Subcutaneous abdominal adipose tissue (tissue), 5 donors: ENCODE data around the gene GPI.
A peak's percentile ranks its signal among the peaks of the same experiment; 100 is the strongest.
"Not testable (repeated sequence)": the region's sequence is repeated elsewhere in the genome, so short reads cannot be mapped to it uniquely, and the experiment has no call there.

Experiments
- H3K27ac ChIP-seq: one replicate; pipeline ENCODE4 v1.7.0; 2013; ENCODE audit warnings: low read depth, mild to moderate bottlenecking, inconsistent platforms, low read length, moderate library complexity
- H3K27me3 ChIP-seq, 5 donors: one replicate each; pipeline ENCODE4 v1.7.0; 2013; ENCODE audit warnings: low read length in 5 of 5, inconsistent platforms in 1 of 5; ENCODE audit not compliant: control insufficient read depth in 5 of 5, insufficient read depth in 4 of 5
- H3K36me3 ChIP-seq, 5 donors: one replicate each; pipeline ENCODE4 v1.7.0; 2013; ENCODE audit warnings: low read length in 5 of 5; ENCODE audit not compliant: control insufficient read depth in 5 of 5, insufficient read depth in 5 of 5
- H3K4me1 ChIP-seq, 5 donors: one replicate each; pipeline ENCODE4 v1.7.0; 2013; ENCODE audit warnings: low read length in 5 of 5, mild to moderate bottlenecking in 3 of 5, moderate library complexity in 1 of 5; ENCODE audit not compliant: control insufficient read depth in 5 of 5, insufficient read depth in 5 of 5
- H3K4me3 ChIP-seq, 5 donors: one replicate each; pipeline ENCODE4 v1.7.0; 2013; ENCODE audit warnings: low read length in 5 of 5, low read depth in 1 of 5
- H3K9ac ChIP-seq, 5 donors: one replicate each; pipeline ENCODE4 v1.7.0; 2013; ENCODE audit warnings: low read length in 5 of 5, mild to moderate bottlenecking in 4 of 5, moderate library complexity in 3 of 5
- H3K9me3 ChIP-seq, 5 donors: one replicate each; pipeline ENCODE4 v1.7.0; 2013; ENCODE audit warnings: low read length in 5 of 5; ENCODE audit not compliant: control insufficient read depth in 5 of 5
- donor health status: healthy.
- donor health status: healthy.
- donor health status: healthy.
- donor health status: healthy.
- donor health status: healthy.

GPI gene

GRCh38 chr19:34365463-34366401 lies 736 bp downstream of the GPI start:
- peak overlapping the region; percentile 82 for H3K27ac ChIP-seq
- no peaks in the 10 kb centered on the region for H3K9me3 ChIP-seq
- peak overlapping the region; percentile 83 to 95 (median 91) for H3K4me3 ChIP-seq
- H3K36me3 ChIP-seq, result peaks cover 0 to 34% (median 28%) of the 10 kb centered on the region in 5 donors
- peak overlapping the region; percentile 56 to 90 (median 79) for H3K9ac ChIP-seq
- H3K27me3 ChIP-seq, result no peaks in the 10 kb centered on the region
- H3K4me1 ChIP-seq, result peaks cover 9 to 55% (median 39%) of the 10 kb centered on the region in 5 donors

GRCh38 chr19:34366738-34367623 lies 2.0 kb downstream of the GPI start:
- Histone ChIP-seq H3K36me3 (peaks cover 2 to 44% (median 35%) of the 10 kb centered on the region in 5 donors), H3K9me3 (no peaks in the 10 kb centered on the region), H3K27ac (peak overlapping the region; percentile 82), H3K9ac (peak overlapping the region in 3 of 5 donors; percentile 77 to 82 (median 79)), H3K4me3 (peak overlapping the region; percentile 83 to 95 (median 91)), H3K27me3 (no peaks in the 10 kb centered on the region), H3K4me1 (peaks cover 9 to 60% (median 41%) of the 10 kb centered on the region in 5 donors)

- peak overlapping the region in 3 of 5 donors; percentile 8 to 87 (median 83) for H3K4me3 ChIP-seq
- H3K27ac ChIP-seq, result peak overlapping the region; percentile 38
- H3K9ac ChIP-seq, result peak overlapping the region in 1 of 5 donors; percentile 28
- no peaks in the 10 kb centered on the region for H3K9me3 ChIP-seq
- peaks cover 2 to 48% (median 35%) of the 10 kb centered on the region in 5 donors for H3K36me3 ChIP-seq
- no peaks in the 10 kb centered on the region for H3K27me3 ChIP-seq
- peaks cover 9 to 60% (median 41%) of the 10 kb centered on the region in 5 donors for H3K4me1 ChIP-seq
Measured at GRCh38 chr19:34367624-34367957, 2.6 kb downstream of the GPI start.

- Histone ChIP-seq H3K9me3 (no peaks in the 10 kb centered on the region), H3K27ac (no peak overlapping the region), H3K27me3 (no peaks in the 10 kb centered on the region), H3K4me3 (no peak overlapping the region), H3K36me3 (peaks cover 2 to 48% (median 35%) of the 10 kb centered on the region in 5 donors), H3K4me1 (peaks cover 9 to 60% (median 41%) of the 10 kb centered on the region in 5 donors), H3K9ac (peak overlapping the region in 1 of 5 donors; percentile 13)
Measured at GRCh38 chr19:34368338-34368737, 3.3 kb downstream of the GPI start.

GRCh38 chr19:34369166-34369565 lies 4.2 kb downstream of the GPI start:
- not testable (repeated sequence) for H3K27ac ChIP-seq, H3K27me3 ChIP-seq, H3K4me3 ChIP-seq, H3K9me3 ChIP-seq, H3K9ac ChIP-seq
- peaks cover 9 to 60% (median 41%) of the 10 kb centered on the region in 5 donors for H3K4me1 ChIP-seq
- peaks cover 2 to 53% (median 40%) of the 10 kb centered on the region in 5 donors for H3K36me3 ChIP-seq

GRCh38 chr19:34370117-34370516 lies 5.1 kb downstream of the GPI start:
- Histone ChIP-seq H3K9me3 (no peaks in the 10 kb centered on the region), H3K4me3 (no peak overlapping the region), H3K9ac (no peak overlapping the region), H3K27me3 (no peaks in the 10 kb centered on the region), H3K27ac (no peak overlapping the region), H3K36me3 (peaks cover 2 to 60% (median 47%) of the 10 kb centered on the region in 5 donors), H3K4me1 (peaks cover 9 to 58% (median 36%) of the 10 kb centered on the region in 5 donors)

GRCh38 chr19:34370983-34371382 lies 6.0 kb downstream of the GPI start:
- H3K4me3 ChIP-seq, result no peak overlapping the region
- no peak overlapping the region for H3K27ac ChIP-seq
- peaks cover 13 to 61% (median 37%) of the 10 kb centered on the region in 5 donors for H3K4me1 ChIP-seq
- H3K36me3 ChIP-seq, result peaks cover 2 to 67% (median 51%) of the 10 kb centered on the region in 5 donors
- no peak overlapping the region for H3K9ac ChIP-seq
- no peaks in the 10 kb centered on the region for H3K27me3 ChIP-seq
- no peaks in the 10 kb centered on the region for H3K9me3 ChIP-seq

- Histone ChIP-seq H3K9me3 (no peaks in the 10 kb centered on the region), H3K4me3 (no peak overlapping the region), H3K27me3 (no peaks in the 10 kb centered on the region), H3K4me1 (peaks cover 5 to 37% (median 14%) of the 10 kb centered on the region in 5 donors), H3K36me3 (peaks cover 2 to 74% (median 55%) of the 10 kb centered on the region in 5 donors), H3K27ac (no peak overlapping the region), H3K9ac (no peak overlapping the region)
Measured at GRCh38 chr19:34373601-34374288, 8.7 kb downstream of the GPI start.

- no peaks in the 10 kb centered on the region for H3K9me3 ChIP-seq
- peak overlapping the region; percentile 65 for H3K27ac ChIP-seq
- peaks cover 2 to 76% (median 59%) of the 10 kb centered on the region in 5 donors for H3K36me3 ChIP-seq
- no peaks in the 10 kb centered on the region for H3K27me3 ChIP-seq
- peaks cover 5 to 22% (median 14%) of the 10 kb centered on the region in 5 donors for H3K4me1 ChIP-seq
- H3K4me3 ChIP-seq, result no peak overlapping the region
- peak overlapping the region in 2 of 5 donors; percentile 4 to 47 for H3K9ac ChIP-seq
Measured at GRCh38 chr19:34375598-34375997, 10.6 kb downstream of the GPI start.
